HG02973 (cell line): ENCODE measurements around the gene CHCHD6.

Experiments used
- ATAC-seq: cut with Tn5 transposase; IDR thresholded peaks from one replicate; pipeline ENCODE4 v1.9.1; 2021; ENCODE audit warnings: moderate library complexity; ENCODE audit not compliant: unreplicated experiment

The CHCHD6 gene

GRCh38 chr3:126935756-126936509 lies 231.9 kb downstream of the CHCHD6 start:
- no peak for ATAC-seq

- ATAC-seq: no peak
Observed at GRCh38 chr3:126936853-126937425, 232.9 kb downstream of the CHCHD6 start.

- no peak for ATAC-seq
Observed at GRCh38 chr3:126937533-126937932, 233.5 kb downstream of the CHCHD6 start.

DNA sequence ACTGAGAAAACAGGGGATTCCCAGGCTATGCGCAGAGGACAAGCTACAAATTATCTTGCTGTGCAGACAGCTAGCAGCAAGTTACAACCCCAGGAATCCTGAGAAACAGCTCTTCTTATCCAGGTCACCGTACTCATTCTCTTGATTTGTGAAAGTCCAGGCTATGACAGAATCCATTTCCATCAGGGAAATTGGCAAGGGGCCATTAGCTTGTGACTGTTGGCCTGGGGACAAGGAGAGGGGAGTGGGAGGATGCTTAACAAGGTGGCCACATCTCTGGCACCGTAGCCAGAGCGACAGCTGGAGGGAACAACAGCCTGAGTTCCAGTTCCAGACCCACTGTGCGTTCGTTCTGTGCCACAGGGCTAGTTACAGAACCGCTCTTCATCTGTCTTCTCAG lies 233.9 kb downstream of the CHCHD6 start:
- no peak for ATAC-seq

DNA sequence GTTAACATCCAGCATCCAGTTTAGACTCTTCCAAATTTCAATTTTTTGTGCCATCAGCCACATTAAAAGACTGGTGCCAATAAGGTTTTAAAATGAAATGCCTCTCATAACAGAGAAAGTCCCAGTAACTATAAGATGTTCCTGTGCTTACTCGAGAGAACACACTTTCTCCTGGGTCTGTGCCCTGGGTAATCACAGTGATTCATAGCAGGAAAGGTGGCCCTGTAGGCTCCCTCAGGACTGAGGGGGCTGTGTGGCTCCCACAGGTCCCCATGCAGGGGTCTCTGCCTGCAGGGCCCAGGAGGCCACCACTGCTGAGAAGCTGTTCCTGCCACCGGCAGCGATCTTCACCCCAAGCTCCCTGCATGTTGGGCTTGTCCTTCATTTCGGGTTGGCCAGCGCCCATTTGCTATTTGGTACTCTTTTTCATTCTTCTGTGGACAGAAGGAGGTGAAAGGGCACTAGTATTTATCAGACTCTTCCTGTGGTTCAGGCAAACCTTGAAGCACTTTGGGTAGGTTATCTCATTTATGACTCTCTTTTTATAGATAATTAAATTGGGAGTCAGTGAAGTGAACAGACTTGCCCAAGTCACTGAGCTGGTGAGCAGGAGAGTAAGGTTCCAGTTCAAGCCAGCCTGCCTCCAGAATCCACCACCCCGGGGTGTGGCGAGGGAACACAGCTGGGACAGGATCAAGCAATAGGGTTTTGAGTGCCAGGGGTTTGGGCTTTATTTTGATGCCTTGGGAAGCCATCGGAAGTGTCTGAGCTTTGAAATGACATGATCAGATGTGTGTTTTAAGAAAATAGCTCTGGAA lies 234.7 kb downstream of the CHCHD6 start:
- ATAC-seq: no peak

GRCh38 chr3:126939338-126939718 lies 235.3 kb downstream of the CHCHD6 start:
- no peak for ATAC-seq

- no peak for ATAC-seq
Observed at GRCh38 chr3:126939733-126940132, 235.7 kb downstream of the CHCHD6 start.

GRCh38 chr3:126941721-126942270 lies 237.8 kb downstream of the CHCHD6 start:
- ATAC-seq: no peak

- ATAC-seq: no peak
Observed at GRCh38 chr3:126944089-126944965, 240.3 kb downstream of the CHCHD6 start.

DNA sequence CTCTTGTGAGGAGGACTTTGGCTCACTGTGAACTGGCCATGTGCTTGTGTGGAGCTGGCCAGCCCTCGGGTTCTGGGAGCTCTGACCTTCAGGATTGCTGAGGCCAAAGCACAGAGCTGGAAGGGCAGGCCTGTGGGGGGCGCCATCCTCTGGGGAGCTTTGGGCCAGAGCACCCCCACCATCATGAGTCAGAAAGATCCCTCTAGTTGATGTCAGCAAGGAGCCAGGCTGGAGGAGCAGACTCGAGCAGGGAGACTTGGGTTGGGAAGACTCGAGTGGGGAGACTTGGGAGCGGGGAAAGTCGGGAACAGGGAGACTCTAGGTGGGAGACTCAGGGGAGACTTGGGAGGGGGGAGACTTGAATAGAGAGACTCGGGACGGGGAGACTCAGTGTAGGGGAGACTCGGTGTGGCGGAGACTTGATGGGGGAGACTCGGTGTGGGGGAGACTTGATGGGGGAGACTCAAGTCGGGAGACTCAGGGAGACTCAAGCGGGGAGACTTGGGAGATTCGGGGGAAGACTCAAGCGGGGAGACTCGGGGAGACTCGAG lies 241.2 kb downstream of the CHCHD6 start:
- ATAC-seq: no peak

DNA sequence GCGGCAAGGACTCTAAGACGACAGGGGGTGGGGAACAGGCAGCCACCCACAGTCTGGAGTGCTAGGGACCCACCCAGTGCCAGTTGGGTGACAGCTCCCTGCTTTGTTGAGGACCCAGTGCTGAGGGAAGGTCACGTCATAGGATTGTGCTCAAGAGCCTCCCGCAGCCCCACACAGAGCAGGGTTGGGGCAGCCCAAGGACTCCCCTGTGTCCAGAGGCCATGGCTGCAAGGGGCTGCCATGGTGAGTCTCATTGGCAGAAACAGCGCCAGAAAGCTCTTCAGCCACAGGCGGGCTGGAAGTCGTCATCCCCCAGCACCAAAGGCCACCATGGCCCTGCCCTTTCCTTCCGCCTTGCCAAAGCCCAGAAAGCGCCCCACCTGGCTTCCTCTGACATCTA lies 241.9 kb downstream of the CHCHD6 start:
- no peak for ATAC-seq

GRCh38 chr3:126946405-126946804 lies 242.4 kb downstream of the CHCHD6 start:
- ATAC-seq: no peak

- ATAC-seq: no peak
Observed at GRCh38 chr3:126947429-126947828, 243.4 kb downstream of the CHCHD6 start.

DNA sequence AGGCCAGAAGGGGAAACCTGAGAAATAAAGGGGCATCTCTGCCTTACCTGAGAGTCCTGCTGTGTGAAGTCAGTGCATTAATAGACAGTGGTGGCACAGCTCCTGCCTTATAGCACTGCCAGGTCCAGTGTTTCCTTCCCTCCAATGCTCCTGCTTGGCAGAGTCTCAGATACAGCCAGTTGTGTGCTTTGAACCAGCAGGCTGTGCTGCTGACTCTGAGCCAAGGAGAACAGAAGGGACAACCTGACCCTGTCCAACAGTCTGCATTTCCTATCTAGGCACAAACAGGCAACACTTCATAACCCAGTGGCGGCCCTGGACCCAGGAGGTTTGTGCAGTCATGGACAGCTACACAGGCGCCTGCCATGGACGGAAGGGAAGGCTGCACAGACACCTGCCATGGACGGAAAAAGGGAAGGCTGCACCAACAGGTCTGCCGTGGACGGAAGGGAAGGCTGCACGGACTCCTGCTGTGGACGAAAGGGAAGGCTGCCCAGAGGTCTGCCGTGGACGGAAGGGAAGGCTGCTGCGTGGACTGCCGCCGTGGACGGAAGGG lies 245.0 kb downstream of the CHCHD6 start:
- ATAC-seq: no peak

DNA sequence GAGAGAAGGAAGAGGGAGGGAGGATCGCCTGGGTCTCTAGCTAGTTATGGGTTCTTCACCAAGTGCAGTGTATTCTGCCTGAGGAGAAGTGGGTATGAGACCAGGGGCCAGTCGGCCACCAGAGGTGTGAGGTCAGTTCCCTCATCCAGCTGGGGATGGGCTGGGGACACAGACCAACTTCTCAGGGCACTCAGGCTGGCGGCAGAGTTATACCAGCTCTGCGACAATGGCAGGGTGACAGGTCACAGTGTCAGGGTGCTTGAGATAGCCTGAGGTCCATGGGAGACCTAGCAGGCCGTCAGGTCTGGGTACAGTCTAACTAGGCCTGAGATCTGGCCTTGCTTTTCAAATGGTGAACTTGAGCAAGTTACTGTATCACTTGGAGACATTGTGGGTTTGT lies 247.5 kb downstream of the CHCHD6 start:
- no peak for ATAC-seq

- no peak for ATAC-seq
Observed at GRCh38 chr3:126952261-126952982, 248.4 kb downstream of the CHCHD6 start.

DNA sequence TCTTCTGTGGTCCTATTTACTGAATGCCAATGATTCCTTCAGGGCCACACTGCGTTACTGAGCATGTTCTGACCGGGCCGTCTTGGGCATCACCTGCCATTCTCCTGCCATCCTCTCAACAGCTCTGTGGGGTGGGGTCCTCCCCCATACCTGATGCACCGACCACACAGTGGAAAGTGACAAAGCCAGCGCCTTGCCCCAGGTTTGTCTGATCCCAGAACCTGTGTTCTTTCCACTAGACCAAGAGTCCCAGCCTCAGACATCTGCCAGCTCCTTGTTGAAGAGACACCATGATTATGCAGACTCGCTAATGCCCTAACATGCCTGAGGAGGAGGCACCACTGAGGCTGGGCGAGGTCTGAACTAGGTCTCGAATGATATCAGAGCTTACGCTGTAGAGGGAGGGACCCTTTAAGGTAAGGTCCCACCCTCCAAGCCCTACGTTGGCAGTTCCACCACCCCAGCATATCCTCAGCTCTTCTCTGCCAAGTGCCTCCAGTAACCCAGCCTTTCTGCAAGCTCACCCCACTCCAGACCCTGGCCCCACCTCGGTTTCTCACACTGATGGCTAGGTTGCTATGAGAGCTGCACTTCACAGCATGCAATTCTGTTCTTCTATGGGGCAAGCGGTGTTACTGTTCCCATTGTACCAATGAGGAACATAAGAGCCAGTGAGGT lies 249.1 kb downstream of the CHCHD6 start:
- ATAC-seq: no peak

- ATAC-seq: peak; percentile 46
Observed at GRCh38 chr3:126954141-126954842, 250.3 kb downstream of the CHCHD6 start.
